A549 (cell line): ENCODE results near the gene RASL10B. TPM values are rescaled to one million over a fixed set of nuclear protein-coding genes. Genes with fewer than 3 reads are reported as not detected.

ENCODE experiments used
- ATAC-seq, 2 experiments: fragments of 200-7000 bp in 1 of 2; fragments of >200 bp in 1 of 2; cut with Nextera tagmentation in 1 of 2; cut with Tn5 transposase in 1 of 2; 3 replicates each; pipeline versions ENCODE4 v1.8.0 to v1.9.1; 2018 to 2020; ENCODE audit warnings: mild to moderate bottlenecking in 1 of 2, moderate library complexity in 1 of 2
- CTCF ChIA-PET: fragments of 300-600 bp; sonication (Branson Sonifier 250); formaldehyde crosslinking; extraction: SDS; loops from one replicate; lab custom pipeline; 2021; ENCODE audit warnings: antibody characterized with exemption, inconsistent platforms; lab: Yijun Ruan, JAX
- POLR2A ChIA-PET: fragments of 350-600 bp; formaldehyde crosslinking; extraction: SDS; loops from one replicate; lab custom pipeline; 2021; ENCODE audit warnings: antibody characterized with exemption, inconsistent platforms; lab: Yijun Ruan, JAX
- DNase-seq, 2 experiments: peaks; one replicate each; pipeline versions ENCODE4 v3.0.0 to v3.0.0-alpha.2; 2011 to 2016; ENCODE audit warnings: low read depth in 1 of 2, low spot score in 1 of 2
- FAIRE-seq: peaks from 2 replicates; lab custom pipeline; 2011; peaks lifted over from hg19 to GRCh38; lab: Jason Lieb, UNC
- H3K27ac ChIP-seq, 2 experiments: fragments of >200 bp; sonication (Bioruptor Twin); formaldehyde crosslinking; 3 replicates each; pipeline ENCODE4 v1.5.1; 2016 to 2017
- H3K4me1 ChIP-seq: fragments of >200 bp; sonication (Bioruptor Twin); formaldehyde crosslinking; 3 replicates; pipeline ENCODE4 v1.6.1; 2016
- H3K4me2 ChIP-seq: fragments of >200 bp; sonication (Bioruptor Twin); formaldehyde crosslinking; 3 replicates; pipeline ENCODE4 v1.6.1; 2016
- H3K4me3 ChIP-seq: fragments of >200 bp; sonication (Bioruptor Twin); formaldehyde crosslinking; 3 replicates; pipeline ENCODE4 v1.5.1; 2016
- H3K9me3 ChIP-seq: fragments of >200 bp; sonication (Bioruptor Twin); formaldehyde crosslinking; 3 replicates; pipeline ENCODE4 v1.6.1; 2016
- BHLHE40 ChIP-seq: IDR thresholded peaks from 2 replicates; pipeline ENCODE4 v1.6.1; 2012; ENCODE audit warnings: low read depth, low read length, inconsistent platforms
- CEBPB ChIP-seq, 2 experiments: fragments of >200 bp in 1 of 2; sonication (Bioruptor Twin) in 1 of 2; formaldehyde crosslinking in 1 of 2; IDR thresholded peaks; 2 replicates each; pipeline ENCODE4 v1.6.1; 2012 to 2016
- EP300 ChIP-seq, 2 experiments: fragments of >200 bp; sonication (Bioruptor Twin); formaldehyde crosslinking; IDR thresholded peaks; 2 replicates in 1 of 2; 3 replicates in 1 of 2; pipeline ENCODE4 v1.6.1; 2016 to 2017
- FOSB ChIP-seq: fragments of 250-450 bp; sonication (Bioruptor Pico); IDR thresholded peaks from 2 replicates; pipeline ENCODE4 v1.5.0; 2020; ENCODE audit warnings: mild to moderate bottlenecking, moderate library complexity
- FOSL2 ChIP-seq, 2 experiments: fragments of 450-650 bp in 1 of 2; fragments of >200 bp in 1 of 2; sonication (Bioruptor Twin) in 1 of 2; formaldehyde crosslinking; IDR thresholded peaks; 2 replicates each; pipeline versions ENCODE4 v1.5.0 to v1.6.1; 2016 to 2020; ENCODE audit warnings: mild to moderate bottlenecking in 1 of 2, moderate library complexity in 1 of 2
- FOXS1 ChIP-seq: fragments of 250-450 bp; sonication (Bioruptor Pico); IDR thresholded peaks from 2 replicates; pipeline ENCODE4 v1.5.0; 2020; ENCODE audit warnings: mild to moderate bottlenecking, moderate library complexity
- GATA3 ChIP-seq: IDR thresholded peaks from 2 replicates; pipeline ENCODE4 v1.6.1; 2012; ENCODE audit warnings: borderline replicate concordance
- HOXB5 ChIP-seq: fragments of 250-450 bp; sonication (Bioruptor Pico); IDR thresholded peaks from 2 replicates; pipeline ENCODE4 v1.5.0; 2020; ENCODE audit warnings: mild to moderate bottlenecking, moderate library complexity
- KDM1A ChIP-seq: fragments of 200-600 bp; sonication (generic); IDR thresholded peaks from 2 replicates; pipeline ENCODE4 v1.6.1; 2016; ENCODE audit warnings: low read depth, mild to moderate bottlenecking
- KDM5A ChIP-seq: fragments of 200-600 bp; sonication (generic); IDR thresholded peaks from 2 replicates; pipeline ENCODE4 v1.6.1; 2016; ENCODE audit warnings: antibody characterized with exemption, mild to moderate bottlenecking
- NFE2L2 ChIP-seq: fragments of 150-350 bp; conservative IDR thresholded peaks from 2 replicates; pipeline ENCODE4 v1.6.1; 2014; ENCODE audit warnings: low read length
- NR3C1 ChIP-seq: fragments of >200 bp; sonication (Bioruptor Twin); formaldehyde crosslinking; IDR thresholded peaks from 3 replicates; pipeline ENCODE4 v1.6.1; 2017
- RAD21 ChIP-seq, 2 experiments: fragments of >200 bp in 1 of 2; sonication (Bioruptor Twin) in 1 of 2; formaldehyde crosslinking in 1 of 2; IDR thresholded peaks in 1 of 2; conservative IDR thresholded peaks in 1 of 2; 2 replicates in 1 of 2; 3 replicates in 1 of 2; pipeline ENCODE4 v1.6.1; 2012 to 2018; ENCODE audit warnings: inconsistent platforms in 1 of 2
- RARB ChIP-seq: fragments of 250-450 bp; sonication (Bioruptor Pico); IDR thresholded peaks from 2 replicates; pipeline ENCODE4 v1.8.0; 2021; ENCODE audit warnings: mild to moderate bottlenecking, moderate library complexity
- RFX5 ChIP-seq: fragments of 450-650 bp; IDR thresholded peaks from 2 replicates; pipeline ENCODE4 v1.7.1; 2014; ENCODE audit warnings: antibody characterized with exemption, mild to moderate bottlenecking, moderate library complexity
- RNF2 ChIP-seq: fragments of 200-600 bp; sonication (generic); IDR thresholded peaks from 2 replicates; pipeline ENCODE4 v1.6.1; 2016; ENCODE audit warnings: low read depth, mild to moderate bottlenecking, antibody characterized with exemption, moderate library complexity, borderline replicate concordance
- ZC3H11A ChIP-seq: fragments of 450-650 bp; IDR thresholded peaks from 2 replicates; pipeline ENCODE4 v1.6.1; 2014; ENCODE audit warnings: antibody characterized with exemption, mild to moderate bottlenecking
- ZNF302 ChIP-seq: fragments of 250-450 bp; sonication (Bioruptor Pico); IDR thresholded peaks from 2 replicates; pipeline ENCODE4 v1.9.0; 2021; ENCODE audit warnings: inconsistent platforms, mild to moderate bottlenecking, moderate library complexity
- WGBS: methylation state at CpG from one replicate; pipeline ENCODE4 v1.1.6; 2017; ENCODE audit errors: missing lambda C conversion rate; 5-methylcytosine and 5-hydroxymethylcytosine counted together
- polyA plus RNA-seq, 4 experiments: library from polyadenylated mRNA; depleted of rRNA in 3 of 4; stranded (reverse); fragments of >200 nt; fragmentation: RNase III in 1 of 4; extraction: RNeasy Plus Mini Kit Qiagen cat#74134 plus additional on column Dnase treatment in 1 of 4; gene quantifications; 2 replicates in 3 of 4; 3 replicates in 1 of 4; pipeline ENCODE4 v1.2.3, GENCODE V29; 2011 to 2017
- TF ChIP-seq, protein P1 (sequence below): fragments of >200 bp; sonication (Bioruptor Twin); formaldehyde crosslinking; IDR thresholded peaks from 2 replicates; pipeline ENCODE4 v1.6.1; 2016
- TF ChIP-seq, protein P2 (sequence below): fragments of 450-650 bp; IDR thresholded peaks from 2 replicates; pipeline ENCODE4 v1.6.1; 2014; ENCODE audit warnings: antibody characterized with exemption
- TF ChIP-seq, protein P3 (sequence below): fragments of 200-600 bp; sonication (generic); IDR thresholded peaks from 2 replicates; pipeline ENCODE4 v1.6.1; 2016; ENCODE audit warnings: antibody characterized with exemption, mild to moderate bottlenecking, moderate library complexity
- TF ChIP-seq, protein P4 (sequence below): fragments of >200 bp; sonication (Bioruptor Twin); formaldehyde crosslinking; IDR thresholded peaks from 3 replicates; pipeline ENCODE4 v1.5.1; 2016
- TF ChIP-seq, protein P5 (sequence below): fragments of 250-450 bp; sonication (Bioruptor Pico); IDR thresholded peaks from 2 replicates; pipeline ENCODE4 v1.5.0; 2021; ENCODE audit warnings: mild to moderate bottlenecking, moderate library complexity, borderline replicate concordance
- TF ChIP-seq, protein P6 (sequence below): IDR thresholded peaks from 2 replicates; pipeline ENCODE4 v1.6.1; 2012
- TF ChIP-seq, protein P7 (sequence below): fragments of 150-350 bp; IDR thresholded peaks from 2 replicates; pipeline ENCODE4 v1.6.1; 2014; ENCODE audit warnings: low read depth, mild to moderate bottlenecking, low read length

RASL10B gene
- polyA plus RNA-seq, 2 of the 4 experiments (the other 2 are of a cell fraction): 0.05 to 0.26 TPM

DNA sequence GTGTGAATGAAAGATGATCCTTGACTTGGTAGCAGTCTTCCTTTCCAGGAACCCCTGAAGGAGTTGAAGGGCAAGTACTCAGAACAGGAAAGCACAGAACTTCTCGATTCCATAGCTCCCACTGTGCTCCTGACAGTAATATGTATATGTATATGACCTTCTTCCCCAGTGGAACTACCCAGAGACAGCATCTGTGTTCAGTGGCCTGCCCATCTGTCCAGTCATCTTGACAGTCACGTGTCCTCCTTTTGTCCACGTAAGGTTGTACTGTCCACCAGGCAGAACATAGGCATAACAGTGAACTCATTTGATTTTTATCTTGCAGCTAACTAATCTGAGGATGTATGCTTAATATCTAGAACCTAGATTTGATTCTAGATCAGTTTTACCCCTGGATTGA is 37.8 kb upstream of the RASL10B start:
- Histone ChIP-seq H3K4me3 (no peak overlapping the region), H3K9me3 (no peaks in the 10 kb centered on the region), H3K27ac (no peak overlapping the region), H3K4me2 (no peak overlapping the region), H3K4me1 (peaks cover 4% of the 10 kb centered on the region; the same call in 1 of the 3 replicates)
- DNase-seq (no peak), ATAC-seq (no peak), FAIRE-seq (no peak)
- TF ChIP-seq EP300 (IDR thresholded peaks at IDR 0.05) (no peak), HOXB5 (CRISPR knock-in tag) (no peak), FOXS1 (CRISPR knock-in tag) (no peak), KDM1A (no peak), ZNF302 (CRISPR knock-in tag) (no peak), RARB (no peak), GATA3 (no peak), NR3C1 (no peak), RFX5 (no peak), ZC3H11A (no peak), CEBPB (IDR thresholded peaks at IDR 0.05) (no peak), RAD21 (conservative IDR thresholded peaks at IDR 0.05 in 1 of 2, IDR thresholded peaks at IDR 0.05 in 1 of 2) (no peak), NFE2L2 (no peak), FOSL2 (IDR thresholded peaks at IDR 0.05) (no peak), FOSL2 (CRISPR knock-in tag; IDR thresholded peaks at IDR 0.05) (no peak), RNF2 (no peak), BHLHE40 (no peak)
- TF ChIP-seq, protein P1, sequence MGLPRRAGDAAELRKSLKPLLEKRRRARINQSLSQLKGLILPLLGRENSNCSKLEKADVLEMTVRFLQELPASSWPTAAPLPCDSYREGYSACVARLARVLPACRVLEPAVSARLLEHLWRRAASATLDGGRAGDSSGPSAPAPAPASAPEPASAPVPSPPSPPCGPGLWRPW: no peak
- TF ChIP-seq, protein P2, sequence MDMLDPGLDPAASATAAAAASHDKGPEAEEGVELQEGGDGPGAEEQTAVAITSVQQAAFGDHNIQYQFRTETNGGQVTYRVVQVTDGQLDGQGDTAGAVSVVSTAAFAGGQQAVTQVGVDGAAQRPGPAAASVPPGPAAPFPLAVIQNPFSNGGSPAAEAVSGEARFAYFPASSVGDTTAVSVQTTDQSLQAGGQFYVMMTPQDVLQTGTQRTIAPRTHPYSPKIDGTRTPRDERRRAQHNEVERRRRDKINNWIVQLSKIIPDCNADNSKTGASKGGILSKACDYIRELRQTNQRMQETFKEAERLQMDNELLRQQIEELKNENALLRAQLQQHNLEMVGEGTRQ: no peak
- TF ChIP-seq, protein P3, sequence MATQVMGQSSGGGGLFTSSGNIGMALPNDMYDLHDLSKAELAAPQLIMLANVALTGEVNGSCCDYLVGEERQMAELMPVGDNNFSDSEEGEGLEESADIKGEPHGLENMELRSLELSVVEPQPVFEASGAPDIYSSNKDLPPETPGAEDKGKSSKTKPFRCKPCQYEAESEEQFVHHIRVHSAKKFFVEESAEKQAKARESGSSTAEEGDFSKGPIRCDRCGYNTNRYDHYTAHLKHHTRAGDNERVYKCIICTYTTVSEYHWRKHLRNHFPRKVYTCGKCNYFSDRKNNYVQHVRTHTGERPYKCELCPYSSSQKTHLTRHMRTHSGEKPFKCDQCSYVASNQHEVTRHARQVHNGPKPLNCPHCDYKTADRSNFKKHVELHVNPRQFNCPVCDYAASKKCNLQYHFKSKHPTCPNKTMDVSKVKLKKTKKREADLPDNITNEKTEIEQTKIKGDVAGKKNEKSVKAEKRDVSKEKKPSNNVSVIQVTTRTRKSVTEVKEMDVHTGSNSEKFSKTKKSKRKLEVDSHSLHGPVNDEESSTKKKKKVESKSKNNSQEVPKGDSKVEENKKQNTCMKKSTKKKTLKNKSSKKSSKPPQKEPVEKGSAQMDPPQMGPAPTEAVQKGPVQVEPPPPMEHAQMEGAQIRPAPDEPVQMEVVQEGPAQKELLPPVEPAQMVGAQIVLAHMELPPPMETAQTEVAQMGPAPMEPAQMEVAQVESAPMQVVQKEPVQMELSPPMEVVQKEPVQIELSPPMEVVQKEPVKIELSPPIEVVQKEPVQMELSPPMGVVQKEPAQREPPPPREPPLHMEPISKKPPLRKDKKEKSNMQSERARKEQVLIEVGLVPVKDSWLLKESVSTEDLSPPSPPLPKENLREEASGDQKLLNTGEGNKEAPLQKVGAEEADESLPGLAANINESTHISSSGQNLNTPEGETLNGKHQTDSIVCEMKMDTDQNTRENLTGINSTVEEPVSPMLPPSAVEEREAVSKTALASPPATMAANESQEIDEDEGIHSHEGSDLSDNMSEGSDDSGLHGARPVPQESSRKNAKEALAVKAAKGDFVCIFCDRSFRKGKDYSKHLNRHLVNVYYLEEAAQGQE: no peak
- TF ChIP-seq, protein P4, sequence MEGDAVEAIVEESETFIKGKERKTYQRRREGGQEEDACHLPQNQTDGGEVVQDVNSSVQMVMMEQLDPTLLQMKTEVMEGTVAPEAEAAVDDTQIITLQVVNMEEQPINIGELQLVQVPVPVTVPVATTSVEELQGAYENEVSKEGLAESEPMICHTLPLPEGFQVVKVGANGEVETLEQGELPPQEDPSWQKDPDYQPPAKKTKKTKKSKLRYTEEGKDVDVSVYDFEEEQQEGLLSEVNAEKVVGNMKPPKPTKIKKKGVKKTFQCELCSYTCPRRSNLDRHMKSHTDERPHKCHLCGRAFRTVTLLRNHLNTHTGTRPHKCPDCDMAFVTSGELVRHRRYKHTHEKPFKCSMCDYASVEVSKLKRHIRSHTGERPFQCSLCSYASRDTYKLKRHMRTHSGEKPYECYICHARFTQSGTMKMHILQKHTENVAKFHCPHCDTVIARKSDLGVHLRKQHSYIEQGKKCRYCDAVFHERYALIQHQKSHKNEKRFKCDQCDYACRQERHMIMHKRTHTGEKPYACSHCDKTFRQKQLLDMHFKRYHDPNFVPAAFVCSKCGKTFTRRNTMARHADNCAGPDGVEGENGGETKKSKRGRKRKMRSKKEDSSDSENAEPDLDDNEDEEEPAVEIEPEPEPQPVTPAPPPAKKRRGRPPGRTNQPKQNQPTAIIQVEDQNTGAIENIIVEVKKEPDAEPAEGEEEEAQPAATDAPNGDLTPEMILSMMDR: no peak
- ChIA-PET CTCF (interaction anchor here (0.9 to 2.7 kb wide), 5 partner anchors 12 to 80 kb away, joined by 3 to 10 read pairs (median 6); no protein-coding TSS in a partner anchor), POLR2A (no interaction called here)
- WGBS: 95% methylated on average over 3 of the region's 3 CpGs

DNA sequence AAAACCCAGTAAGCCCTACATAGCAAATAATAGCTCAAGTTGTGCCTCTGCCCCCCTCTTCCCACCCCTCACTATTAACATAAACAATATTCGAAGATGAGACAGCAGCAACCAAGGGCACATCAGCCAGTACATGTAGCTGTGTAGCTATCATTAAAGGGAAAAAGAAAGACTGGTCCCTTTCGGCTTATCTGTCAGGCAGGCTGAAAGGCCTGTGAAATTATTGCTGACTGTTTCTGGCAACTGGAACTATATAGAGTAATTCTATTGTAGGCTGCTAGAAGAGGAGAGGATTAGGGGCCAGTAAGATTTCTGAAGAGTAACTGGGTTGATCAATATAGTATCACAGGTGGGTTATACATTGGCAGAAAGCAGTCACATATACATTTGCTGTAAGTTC is 36.5 kb upstream of the RASL10B start:
- Histone ChIP-seq H3K27ac (no peak overlapping the region), H3K4me2 (no peak overlapping the region), H3K9me3 (no peaks in the 10 kb centered on the region), H3K4me3 (no peak overlapping the region), H3K4me1 (no peaks in the 10 kb centered on the region)
- ATAC-seq: no peak
- POLR2A ChIA-PET: no interaction called here
- WGBS: 98% methylated on average over 2 of the region's 2 CpGs
- FAIRE-seq: no peak
- CTCF ChIA-PET: interaction anchor here (1.0 to 5.3 kb wide), 5 partner anchors 11 to 110 kb away, joined by 3 to 24 read pairs (median 6); no protein-coding TSS in a partner anchor
- DNase-seq: no peak
- TF ChIP-seq KDM5A: no peak
- TF ChIP-seq, protein P5, sequence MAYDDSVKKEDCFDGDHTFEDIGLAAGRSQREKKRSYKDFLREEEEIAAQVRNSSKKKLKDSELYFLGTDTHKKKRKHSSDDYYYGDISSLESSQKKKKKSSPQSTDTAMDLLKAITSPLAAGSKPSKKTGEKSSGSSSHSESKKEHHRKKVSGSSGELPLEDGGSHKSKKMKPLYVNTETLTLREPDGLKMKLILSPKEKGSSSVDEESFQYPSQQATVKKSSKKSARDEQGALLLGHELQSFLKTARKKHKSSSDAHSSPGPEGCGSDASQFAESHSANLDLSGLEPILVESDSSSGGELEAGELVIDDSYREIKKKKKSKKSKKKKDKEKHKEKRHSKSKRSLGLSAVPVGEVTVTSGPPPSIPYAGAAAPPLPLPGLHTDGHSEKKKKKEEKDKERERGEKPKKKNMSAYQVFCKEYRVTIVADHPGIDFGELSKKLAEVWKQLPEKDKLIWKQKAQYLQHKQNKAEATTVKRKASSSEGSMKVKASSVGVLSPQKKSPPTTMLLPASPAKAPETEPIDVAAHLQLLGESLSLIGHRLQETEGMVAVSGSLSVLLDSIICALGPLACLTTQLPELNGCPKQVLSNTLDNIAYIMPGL: no peak
- TF ChIP-seq, protein P6, sequence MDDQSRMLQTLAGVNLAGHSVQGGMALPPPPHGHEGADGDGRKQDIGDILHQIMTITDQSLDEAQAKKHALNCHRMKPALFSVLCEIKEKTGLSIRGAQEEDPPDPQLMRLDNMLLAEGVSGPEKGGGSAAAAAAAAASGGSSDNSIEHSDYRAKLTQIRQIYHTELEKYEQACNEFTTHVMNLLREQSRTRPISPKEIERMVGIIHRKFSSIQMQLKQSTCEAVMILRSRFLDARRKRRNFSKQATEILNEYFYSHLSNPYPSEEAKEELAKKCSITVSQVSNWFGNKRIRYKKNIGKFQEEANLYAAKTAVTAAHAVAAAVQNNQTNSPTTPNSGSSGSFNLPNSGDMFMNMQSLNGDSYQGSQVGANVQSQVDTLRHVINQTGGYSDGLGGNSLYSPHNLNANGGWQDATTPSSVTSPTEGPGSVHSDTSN: no peak
- TF ChIP-seq, protein P4: no peak
- TF ChIP-seq, protein P7, sequence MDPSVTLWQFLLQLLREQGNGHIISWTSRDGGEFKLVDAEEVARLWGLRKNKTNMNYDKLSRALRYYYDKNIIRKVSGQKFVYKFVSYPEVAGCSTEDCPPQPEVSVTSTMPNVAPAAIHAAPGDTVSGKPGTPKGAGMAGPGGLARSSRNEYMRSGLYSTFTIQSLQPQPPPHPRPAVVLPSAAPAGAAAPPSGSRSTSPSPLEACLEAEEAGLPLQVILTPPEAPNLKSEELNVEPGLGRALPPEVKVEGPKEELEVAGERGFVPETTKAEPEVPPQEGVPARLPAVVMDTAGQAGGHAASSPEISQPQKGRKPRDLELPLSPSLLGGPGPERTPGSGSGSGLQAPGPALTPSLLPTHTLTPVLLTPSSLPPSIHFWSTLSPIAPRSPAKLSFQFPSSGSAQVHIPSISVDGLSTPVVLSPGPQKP: no peak
- no peak for TF ChIP-seq FOSB (CRISPR knock-in tag)
